ENCODE measurements around the gene ATXN2L. TPM values are rescaled to one million over a fixed set of nuclear protein-coding genes. Genes with fewer than 3 reads are reported as not detected.

ATXN2L gene
- total and polyA plus RNA-seq, 2 of the 13 experiments (the other 11 are each of a cell fraction or from before 2014, with no cell fraction given): 40.8 to 55.1 TPM

- TF ChIP-seq HNRNPUL1 (IDR thresholded peaks at IDR 0.05; ENCODE audit: low read depth, low read length): no peak
- no peak for TF ChIP-seq CBX5 (CRISPR knock-in tag; IDR thresholded peaks at IDR 0.05; ENCODE audit: borderline replicate concordance)
- TF ChIP-seq ZNF496 (CRISPR knock-in tag; IDR thresholded peaks at IDR 0.05; ENCODE audit: insufficient replicate concordance): no peak
- no peak for TF ChIP-seq HIVEP1 (CRISPR knock-in tag; IDR thresholded peaks at IDR 0.05)
- TF ChIP-seq ATAD3A (CRISPR knock-in tag; IDR thresholded peaks at IDR 0.05): no peak
- TF ChIP-seq ZNF460 (CRISPR knock-in tag; IDR thresholded peaks at IDR 0.05; ENCODE audit: borderline replicate concordance): no peak
- no peak for TF ChIP-seq ZNF430 (CRISPR knock-in tag; IDR thresholded peaks at IDR 0.05)
- no peak for TF ChIP-seq BATF2 (CRISPR knock-in tag; IDR thresholded peaks at IDR 0.05)
- no peak for TF ChIP-seq MEIS1 (CRISPR knock-in tag; IDR thresholded peaks at IDR 0.05; ENCODE audit: borderline replicate concordance)
- no peak for TF ChIP-seq ZSCAN5A (CRISPR knock-in tag; IDR thresholded peaks at IDR 0.05; ENCODE audit: borderline replicate concordance)
- no peak for TF ChIP-seq JUN (CRISPR knock-in tag; IDR thresholded peaks at IDR 0.05)
- ATAC-seq (no peak), DNase-seq (ENCODE audit: low spot score) (no peak), FAIRE-seq (no peak)
- no peaks in the 10 kb centered on the region for H3K4me1 ChIP-seq (ENCODE audit: insufficient read depth, low read length)
- POLR2A ChIA-PET: interaction anchor here (1.0 to 1.1 kb wide), 2 partner anchors 14 to 45 kb away, joined by 3 read pairs; partner anchors contain the start of gene SH2B1
- no peaks in the 10 kb centered on the region for H3K27me3 ChIP-seq (ENCODE audit: control insufficient read depth in 1 of 2, insufficient read depth in 2 of 2, low read length in 2 of 2)
- H3K4me2 ChIP-seq (ENCODE audit: low read depth, low read length): no peak overlapping the region
- no peak overlapping the region for H3K4me3 ChIP-seq (replicated peaks in 1 of 3; ENCODE audit: insufficient read depth in 1 of 3, low read depth in 2 of 3, low read length in 3 of 3)
- H2AFZ ChIP-seq (ENCODE audit: low read length): no peak overlapping the region
- no peaks in the 10 kb centered on the region for H3K9me3 ChIP-seq (ENCODE audit: low read length)
- H4K20me1 ChIP-seq (ENCODE audit: insufficient read depth, low read length): no peaks in the 10 kb centered on the region
- in situ Hi-C loops (cut with HindIII; ENCODE audit: extremely low pct_ligation_motif_present, low pct_unique_long_range_greater_than_20kb): no loop called here
- BruUV-seq (replicated peaks): no TSS peak
- no peaks in the 10 kb centered on the region for H3K79me2 ChIP-seq (ENCODE audit: insufficient read depth, low read length)
- H3K9ac ChIP-seq (ENCODE audit: insufficient read depth, low read depth, low read length): no peak overlapping the region
- H3K36me3 ChIP-seq (replicated peaks in 1 of 2; ENCODE audit: control insufficient read depth in 1 of 2, insufficient read depth in 2 of 2, low read length in 2 of 2): peaks cover 12 to 23% of the 10 kb centered on the region in 2 experiments; a peak in 4 of 5 replicates
- 94% methylated on average over 2 of the region's 2 CpGs for WGBS (ENCODE audit: low lambda C conversion rate)
- CTCF ChIA-PET (ENCODE audit: low intra/inter-chr PET ratio, low total read pairs): no interaction called here
- intact Hi-C loops (cut with micrococcal nuclease; ENCODE audit: unreplicated experiment): no loop called here
- H3K27ac ChIP-seq (ENCODE audit: extremely low read length, insufficient read depth, low read length): no peak overlapping the region
Measured at GRCh38 chr16:28877655-28878000, 54.8 kb downstream of the ATXN2L start.
